Measurements from ENCODE around the gene CD36.

GRCh38 chr7:80725181-80725611, 86.8 kb downstream of the CD36 start:
- no peak for TF ChIP-seq EZH2 (IDR thresholded peaks at IDR 0.05; ENCODE audit: borderline replicate concordance, low read length)
- TF ChIP-seq CTCF (conservative IDR thresholded peaks at IDR 0.05 in 1 of 2, IDR thresholded peaks at IDR 0.05 in 1 of 2; ENCODE audit: extremely low read depth in 1 of 2, insufficient read depth in 1 of 2, low read depth in 1 of 2, low read length in 2 of 2): no peak
